Measurements from ENCODE around the gene NEGR1.

- no peak for TF ChIP-seq E2F4 (CRISPR knock-in tag; IDR thresholded peaks at IDR 0.05; ENCODE audit: borderline replicate concordance, low read depth)
- TF ChIP-seq, protein P1, sequence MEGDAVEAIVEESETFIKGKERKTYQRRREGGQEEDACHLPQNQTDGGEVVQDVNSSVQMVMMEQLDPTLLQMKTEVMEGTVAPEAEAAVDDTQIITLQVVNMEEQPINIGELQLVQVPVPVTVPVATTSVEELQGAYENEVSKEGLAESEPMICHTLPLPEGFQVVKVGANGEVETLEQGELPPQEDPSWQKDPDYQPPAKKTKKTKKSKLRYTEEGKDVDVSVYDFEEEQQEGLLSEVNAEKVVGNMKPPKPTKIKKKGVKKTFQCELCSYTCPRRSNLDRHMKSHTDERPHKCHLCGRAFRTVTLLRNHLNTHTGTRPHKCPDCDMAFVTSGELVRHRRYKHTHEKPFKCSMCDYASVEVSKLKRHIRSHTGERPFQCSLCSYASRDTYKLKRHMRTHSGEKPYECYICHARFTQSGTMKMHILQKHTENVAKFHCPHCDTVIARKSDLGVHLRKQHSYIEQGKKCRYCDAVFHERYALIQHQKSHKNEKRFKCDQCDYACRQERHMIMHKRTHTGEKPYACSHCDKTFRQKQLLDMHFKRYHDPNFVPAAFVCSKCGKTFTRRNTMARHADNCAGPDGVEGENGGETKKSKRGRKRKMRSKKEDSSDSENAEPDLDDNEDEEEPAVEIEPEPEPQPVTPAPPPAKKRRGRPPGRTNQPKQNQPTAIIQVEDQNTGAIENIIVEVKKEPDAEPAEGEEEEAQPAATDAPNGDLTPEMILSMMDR (IDR thresholded peaks at IDR 0.05): no peak
- no peak for TF ChIP-seq ZNF512 (CRISPR knock-in tag; IDR thresholded peaks at IDR 0.05; ENCODE audit: borderline replicate concordance)
- TF ChIP-seq JUN (CRISPR knock-in tag; IDR thresholded peaks at IDR 0.05): no peak
- no peak for TF ChIP-seq ESRRA (CRISPR knock-in tag; IDR thresholded peaks at IDR 0.05; ENCODE audit: borderline replicate concordance)
- TF ChIP-seq ZBTB21 (CRISPR knock-in tag; IDR thresholded peaks at IDR 0.05; ENCODE audit: borderline replicate concordance): no peak
- TF ChIP-seq, protein P2, sequence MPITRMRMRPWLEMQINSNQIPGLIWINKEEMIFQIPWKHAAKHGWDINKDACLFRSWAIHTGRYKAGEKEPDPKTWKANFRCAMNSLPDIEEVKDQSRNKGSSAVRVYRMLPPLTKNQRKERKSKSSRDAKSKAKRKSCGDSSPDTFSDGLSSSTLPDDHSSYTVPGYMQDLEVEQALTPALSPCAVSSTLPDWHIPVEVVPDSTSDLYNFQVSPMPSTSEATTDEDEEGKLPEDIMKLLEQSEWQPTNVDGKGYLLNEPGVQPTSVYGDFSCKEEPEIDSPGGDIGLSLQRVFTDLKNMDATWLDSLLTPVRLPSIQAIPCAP (CRISPR knock-in tag; IDR thresholded peaks at IDR 0.05): no peak
- TF ChIP-seq, protein P3, sequence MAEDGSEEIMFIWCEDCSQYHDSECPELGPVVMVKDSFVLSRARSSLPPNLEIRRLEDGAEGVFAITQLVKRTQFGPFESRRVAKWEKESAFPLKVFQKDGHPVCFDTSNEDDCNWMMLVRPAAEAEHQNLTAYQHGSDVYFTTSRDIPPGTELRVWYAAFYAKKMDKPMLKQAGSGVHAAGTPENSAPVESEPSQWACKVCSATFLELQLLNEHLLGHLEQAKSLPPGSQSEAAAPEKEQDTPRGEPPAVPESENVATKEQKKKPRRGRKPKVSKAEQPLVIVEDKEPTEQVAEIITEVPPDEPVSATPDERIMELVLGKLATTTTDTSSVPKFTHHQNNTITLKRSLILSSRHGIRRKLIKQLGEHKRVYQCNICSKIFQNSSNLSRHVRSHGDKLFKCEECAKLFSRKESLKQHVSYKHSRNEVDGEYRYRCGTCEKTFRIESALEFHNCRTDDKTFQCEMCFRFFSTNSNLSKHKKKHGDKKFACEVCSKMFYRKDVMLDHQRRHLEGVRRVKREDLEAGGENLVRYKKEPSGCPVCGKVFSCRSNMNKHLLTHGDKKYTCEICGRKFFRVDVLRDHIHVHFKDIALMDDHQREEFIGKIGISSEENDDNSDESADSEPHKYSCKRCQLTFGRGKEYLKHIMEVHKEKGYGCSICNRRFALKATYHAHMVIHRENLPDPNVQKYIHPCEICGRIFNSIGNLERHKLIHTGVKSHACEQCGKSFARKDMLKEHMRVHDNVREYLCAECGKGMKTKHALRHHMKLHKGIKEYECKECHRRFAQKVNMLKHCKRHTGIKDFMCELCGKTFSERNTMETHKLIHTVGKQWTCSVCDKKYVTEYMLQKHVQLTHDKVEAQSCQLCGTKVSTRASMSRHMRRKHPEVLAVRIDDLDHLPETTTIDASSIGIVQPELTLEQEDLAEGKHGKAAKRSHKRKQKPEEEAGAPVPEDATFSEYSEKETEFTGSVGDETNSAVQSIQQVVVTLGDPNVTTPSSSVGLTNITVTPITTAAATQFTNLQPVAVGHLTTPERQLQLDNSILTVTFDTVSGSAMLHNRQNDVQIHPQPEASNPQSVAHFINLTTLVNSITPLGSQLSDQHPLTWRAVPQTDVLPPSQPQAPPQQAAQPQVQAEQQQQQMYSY (CRISPR knock-in tag; IDR thresholded peaks at IDR 0.05): no peak
- no peak for TF ChIP-seq ATF2 (CRISPR knock-in tag; IDR thresholded peaks at IDR 0.05; ENCODE audit: borderline replicate concordance, low read depth)
- TF ChIP-seq, protein P4, sequence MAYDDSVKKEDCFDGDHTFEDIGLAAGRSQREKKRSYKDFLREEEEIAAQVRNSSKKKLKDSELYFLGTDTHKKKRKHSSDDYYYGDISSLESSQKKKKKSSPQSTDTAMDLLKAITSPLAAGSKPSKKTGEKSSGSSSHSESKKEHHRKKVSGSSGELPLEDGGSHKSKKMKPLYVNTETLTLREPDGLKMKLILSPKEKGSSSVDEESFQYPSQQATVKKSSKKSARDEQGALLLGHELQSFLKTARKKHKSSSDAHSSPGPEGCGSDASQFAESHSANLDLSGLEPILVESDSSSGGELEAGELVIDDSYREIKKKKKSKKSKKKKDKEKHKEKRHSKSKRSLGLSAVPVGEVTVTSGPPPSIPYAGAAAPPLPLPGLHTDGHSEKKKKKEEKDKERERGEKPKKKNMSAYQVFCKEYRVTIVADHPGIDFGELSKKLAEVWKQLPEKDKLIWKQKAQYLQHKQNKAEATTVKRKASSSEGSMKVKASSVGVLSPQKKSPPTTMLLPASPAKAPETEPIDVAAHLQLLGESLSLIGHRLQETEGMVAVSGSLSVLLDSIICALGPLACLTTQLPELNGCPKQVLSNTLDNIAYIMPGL (CRISPR knock-in tag; IDR thresholded peaks at IDR 0.05): no peak
- TF ChIP-seq IRF2 (CRISPR knock-in tag; IDR thresholded peaks at IDR 0.05; ENCODE audit: borderline replicate concordance, low read depth): no peak
- no peak for TF ChIP-seq MAX (CRISPR knock-in tag; IDR thresholded peaks at IDR 0.05)
- no peak for TF ChIP-seq MXD4 (CRISPR knock-in tag; IDR thresholded peaks at IDR 0.05; ENCODE audit: borderline replicate concordance)
Measured at GRCh38 chr1:71738910-71739309, 543.4 kb downstream of the NEGR1 start.
